MM.1S (cell line): ENCODE results near the gene MARCHF10.

ENCODE experiments used
- CTCF ChIP-seq: fragments of 300-600 bp; sonication (generic); IDR thresholded peaks from 2 replicates; pipeline ENCODE4 v1.5.1; 2016; ENCODE audit warnings: antibody characterized with exemption, low read length, mixed read lengths
- EZH2 ChIP-seq: fragments of 300-600 bp; sonication (generic); optimal IDR thresholded peaks from 2 replicates; pipeline ENCODE3; 2017; ENCODE audit warnings: low read depth, mild to moderate bottlenecking, antibody characterized with exemption, low read length, mixed read lengths
- EZH2phosphoT487 ChIP-seq: fragments of 300-600 bp; sonication (generic); IDR thresholded peaks from 2 replicates; pipeline ENCODE4 v1.6.1; 2018; ENCODE audit warnings: antibody characterized with exemption, low read length

- TF ChIP-seq CTCF (no peak), EZH2phosphoT487 (no peak), EZH2 (no peak)
Measured at GRCh38 chr17:62805234-62805633, 2.9 kb downstream of the MARCHF10 start.
